Fibroblast of lung (primary cell): ENCODE results near the gene BEND7. TPM values are rescaled to one million over a fixed set of nuclear protein-coding genes. Genes with fewer than 3 reads are reported as not detected.

Experiments
- DNase-seq, 2 donors: peaks; one replicate each; pipeline versions ENCODE4 v3.0.0 to v3.0.0-alpha.2; 2010; ENCODE audit warnings: low read depth in 2 of 2
- H2AFZ ChIP-seq: 2 replicates; pipeline ENCODE4 v1.5.1; 2012; ENCODE audit warnings: low read length, control low read depth, inconsistent platforms
- H3K27ac ChIP-seq: 2 replicates; pipeline ENCODE4 v1.5.1; 2011; ENCODE audit warnings: low read length, control low read depth; ENCODE audit not compliant: insufficient read depth
- H3K27me3 ChIP-seq: 2 replicates; pipeline ENCODE4 v1.5.1; 2011; ENCODE audit warnings: mild to moderate bottlenecking, low read length; ENCODE audit not compliant: control insufficient read depth, insufficient read depth
- H3K36me3 ChIP-seq: 2 replicates; pipeline ENCODE4 v1.5.1; 2011; ENCODE audit warnings: low read length; ENCODE audit not compliant: control insufficient read depth, insufficient read depth
- H3K4me1 ChIP-seq: 2 replicates; pipeline ENCODE4 v1.5.1; 2011; ENCODE audit warnings: low read length; ENCODE audit not compliant: control insufficient read depth, insufficient read depth; ENCODE audit errors: extremely low read depth
- H3K4me2 ChIP-seq: 2 replicates; pipeline ENCODE4 v1.5.1; 2011; ENCODE audit warnings: low read length, control low read depth; ENCODE audit not compliant: insufficient read depth; ENCODE audit errors: extremely low read depth
- H3K4me3 ChIP-seq, 4 experiments: fragments of 200-600 bp in 1 of 4; sonication (generic) in 1 of 4; replicated peaks in 1 of 4; 2 replicates each; pipeline ENCODE4 v1.5.1; 2011 to 2016; ENCODE audit warnings: low read length in 4 of 4, low read depth in 3 of 4, mild to moderate bottlenecking in 3 of 4, control low read depth in 2 of 4, inconsistent platforms in 1 of 4, mixed read lengths in 1 of 4; ENCODE audit not compliant: insufficient read depth in 1 of 4; ENCODE audit errors: control extremely low read depth in 1 of 4
- H3K79me2 ChIP-seq: 2 replicates; pipeline ENCODE4 v1.5.1; 2012; ENCODE audit warnings: mild to moderate bottlenecking, low read length, inconsistent platforms; ENCODE audit not compliant: control insufficient read depth, insufficient read depth
- H3K9ac ChIP-seq: 2 replicates; pipeline ENCODE4 v1.5.1; 2011; ENCODE audit warnings: mild to moderate bottlenecking, low read length, control low read depth; ENCODE audit not compliant: insufficient read depth
- H3K9me3 ChIP-seq: 2 replicates; pipeline ENCODE4 v1.5.1; 2012; ENCODE audit warnings: low read depth, low read length; ENCODE audit not compliant: control insufficient read depth, insufficient read depth
- H4K20me1 ChIP-seq: 2 replicates; pipeline ENCODE4 v1.5.1; 2011; ENCODE audit warnings: low read length; ENCODE audit not compliant: control insufficient read depth, insufficient read depth; ENCODE audit errors: extremely low read depth
- EZH2 ChIP-seq: IDR thresholded peaks from 2 replicates; pipeline ENCODE4 v1.5.1; 2012; ENCODE audit warnings: low read length, control low read depth, mild to moderate bottlenecking; ENCODE audit errors: missing control alignments
- polyA plus RNA-seq, 2 donors: library from polyadenylated mRNA; depleted of rRNA in 1 of 2; stranded (reverse) in 1 of 2; unstranded in 1 of 2; fragments of >200 nt; gene quantifications; 2 replicates each; pipeline ENCODE4 v1.2.1, GENCODE V29; 2011 to 2012; ENCODE audit warnings: missing spikeins in 1 of 2
- total RNA-seq: library from RNA; depleted of rRNA; stranded (reverse); fragments of >200 nt; gene quantifications from 2 replicates; pipeline ENCODE4 v1.2.1, GENCODE V29; 2014
- TF ChIP-seq, protein P1 (sequence below), 2 donors: IDR thresholded peaks in 1 of 2; conservative IDR thresholded peaks in 1 of 2; 1 replicate in 1 of 2; 2 replicates in 1 of 2; pipeline ENCODE4 v1.5.1; 2011 to 2012; ENCODE audit warnings: low read length in 2 of 2, control low read depth in 1 of 2, inconsistent platforms in 1 of 2, low read depth in 1 of 2, mild to moderate bottlenecking in 1 of 2

Gene BEND7
- total and polyA plus RNA-seq, 2 donors (not counting 1 experiment from before 2014, with no cell fraction given): 6.2 to 10.6 TPM

DNA sequence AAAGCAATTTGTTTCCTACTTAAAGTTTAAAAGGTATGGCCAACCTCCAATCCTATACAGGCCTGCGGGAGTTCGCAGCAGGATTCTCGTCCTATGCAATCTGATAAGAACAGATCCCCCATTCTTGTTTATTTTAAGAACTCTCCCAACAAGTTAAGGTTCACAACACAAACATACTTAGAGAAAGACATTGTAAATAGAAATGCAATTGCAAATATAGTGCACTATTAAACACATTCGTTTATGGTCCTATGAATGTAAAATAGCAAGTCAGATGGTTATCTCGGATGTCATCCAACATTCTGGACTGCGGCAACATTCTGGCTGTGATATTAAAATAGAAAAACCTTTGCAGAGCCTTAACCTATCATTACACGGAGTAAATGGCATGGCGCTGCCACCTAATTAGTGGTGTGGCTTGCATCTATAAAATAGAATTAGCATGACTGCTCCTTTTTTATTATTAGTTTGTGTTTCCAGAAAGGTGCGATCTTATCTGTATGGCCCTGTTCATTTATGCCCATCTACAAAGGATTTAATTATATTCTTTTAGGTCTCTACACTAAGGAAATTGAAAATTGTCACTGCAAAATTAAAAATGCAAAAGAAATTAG is 37.0 kb downstream of the BEND7 start:
- no peak overlapping the region for H2AFZ ChIP-seq
- no peak for DNase-seq
- no peaks in the 10 kb centered on the region for H4K20me1 ChIP-seq
- H3K27ac ChIP-seq: no peak overlapping the region
- no peaks in the 10 kb centered on the region for H3K27me3 ChIP-seq
- no peaks in the 10 kb centered on the region for H3K79me2 ChIP-seq
- no peaks in the 10 kb centered on the region for H3K4me1 ChIP-seq
- TF ChIP-seq, protein P1, sequence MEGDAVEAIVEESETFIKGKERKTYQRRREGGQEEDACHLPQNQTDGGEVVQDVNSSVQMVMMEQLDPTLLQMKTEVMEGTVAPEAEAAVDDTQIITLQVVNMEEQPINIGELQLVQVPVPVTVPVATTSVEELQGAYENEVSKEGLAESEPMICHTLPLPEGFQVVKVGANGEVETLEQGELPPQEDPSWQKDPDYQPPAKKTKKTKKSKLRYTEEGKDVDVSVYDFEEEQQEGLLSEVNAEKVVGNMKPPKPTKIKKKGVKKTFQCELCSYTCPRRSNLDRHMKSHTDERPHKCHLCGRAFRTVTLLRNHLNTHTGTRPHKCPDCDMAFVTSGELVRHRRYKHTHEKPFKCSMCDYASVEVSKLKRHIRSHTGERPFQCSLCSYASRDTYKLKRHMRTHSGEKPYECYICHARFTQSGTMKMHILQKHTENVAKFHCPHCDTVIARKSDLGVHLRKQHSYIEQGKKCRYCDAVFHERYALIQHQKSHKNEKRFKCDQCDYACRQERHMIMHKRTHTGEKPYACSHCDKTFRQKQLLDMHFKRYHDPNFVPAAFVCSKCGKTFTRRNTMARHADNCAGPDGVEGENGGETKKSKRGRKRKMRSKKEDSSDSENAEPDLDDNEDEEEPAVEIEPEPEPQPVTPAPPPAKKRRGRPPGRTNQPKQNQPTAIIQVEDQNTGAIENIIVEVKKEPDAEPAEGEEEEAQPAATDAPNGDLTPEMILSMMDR (conservative IDR thresholded peaks at IDR 0.05 in 1 of 2, IDR thresholded peaks at IDR 0.05 in 1 of 2; ENCODE audit: low read depth in 1 of 2, low read length in 2 of 2): no peak
- TF ChIP-seq EZH2: no peak
- no peaks in the 10 kb centered on the region for H3K36me3 ChIP-seq
- H3K4me2 ChIP-seq: no peak overlapping the region
- no peaks in the 10 kb centered on the region for H3K9me3 ChIP-seq
- no peak overlapping the region for H3K9ac ChIP-seq
- H3K4me3 ChIP-seq: no peak overlapping the region

DNA sequence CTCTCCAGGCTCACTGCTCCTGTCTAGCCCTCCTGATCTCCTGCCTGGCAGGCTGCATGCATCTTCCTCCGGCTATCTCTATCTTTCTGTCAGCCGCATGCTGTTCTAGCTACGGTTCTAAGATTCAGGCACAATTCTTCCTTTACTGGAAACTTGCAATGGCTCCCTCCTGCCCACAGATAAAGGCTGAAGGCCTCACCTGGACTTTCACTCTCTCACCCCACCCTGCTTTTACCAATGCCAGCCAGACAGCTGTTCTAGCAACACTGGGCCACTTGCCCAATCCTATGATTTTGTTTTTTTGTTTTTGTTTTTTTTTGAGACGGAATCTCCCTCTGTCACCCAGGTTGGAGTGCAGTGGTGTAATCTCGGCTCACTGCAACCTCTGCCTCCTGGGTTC is 38.3 kb downstream of the BEND7 start:
- no peaks in the 10 kb centered on the region for H3K79me2 ChIP-seq
- H3K27ac ChIP-seq: no peak overlapping the region
- TF ChIP-seq EZH2: no peak
- TF ChIP-seq, protein P1 (conservative IDR thresholded peaks at IDR 0.05 in 1 of 2, IDR thresholded peaks at IDR 0.05 in 1 of 2; ENCODE audit: low read depth in 1 of 2, low read length in 2 of 2): no peak
- H3K9ac ChIP-seq: no peak overlapping the region
- H3K27me3 ChIP-seq: no peaks in the 10 kb centered on the region
- no peak for DNase-seq
- no peak overlapping the region for H2AFZ ChIP-seq
- H3K36me3 ChIP-seq: no peaks in the 10 kb centered on the region
- no peaks in the 10 kb centered on the region for H3K9me3 ChIP-seq
- no peak overlapping the region for H3K4me3 ChIP-seq
- H4K20me1 ChIP-seq: no peaks in the 10 kb centered on the region
- no peak overlapping the region for H3K4me2 ChIP-seq
- no peaks in the 10 kb centered on the region for H3K4me1 ChIP-seq

DNA sequence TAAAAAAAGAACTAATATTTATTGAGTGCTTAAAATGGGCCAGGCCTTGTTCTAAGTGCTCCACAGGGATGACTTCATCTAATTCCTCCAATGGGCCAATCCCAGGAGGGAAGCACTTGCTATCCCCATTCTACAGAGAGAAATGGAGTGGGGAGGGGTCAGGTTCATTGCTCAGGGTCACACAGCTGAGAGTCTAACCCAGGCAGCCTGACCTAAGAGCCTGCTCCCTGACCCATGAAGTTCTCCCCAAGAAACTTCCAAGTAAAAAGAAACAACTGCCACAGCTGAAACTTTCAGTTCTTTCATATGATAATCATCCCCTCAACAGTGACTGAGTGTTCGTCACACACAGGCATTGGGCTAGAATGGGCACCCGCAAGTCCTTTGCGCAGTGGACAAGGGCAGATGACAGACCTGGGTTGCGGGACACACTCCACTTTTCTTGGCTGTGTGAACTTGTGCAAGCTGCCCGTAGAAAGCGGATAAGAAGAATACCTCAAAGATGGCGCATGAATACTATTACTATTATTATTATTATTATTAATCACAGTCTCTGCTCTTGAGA is 39.7 kb downstream of the BEND7 start:
- Histone ChIP-seq H3K9me3 (no peaks in the 10 kb centered on the region), H3K4me3 (no peak overlapping the region), H3K79me2 (no peaks in the 10 kb centered on the region), H2AFZ (no peak overlapping the region), H3K9ac (no peak overlapping the region), H3K27me3 (no peaks in the 10 kb centered on the region), H3K4me2 (no peak overlapping the region), H3K36me3 (no peaks in the 10 kb centered on the region), H4K20me1 (no peaks in the 10 kb centered on the region), H3K27ac (no peak overlapping the region), H3K4me1 (no peaks in the 10 kb centered on the region)
- DNase-seq: no peak
- no peak for TF ChIP-seq EZH2
- TF ChIP-seq, protein P1 (conservative IDR thresholded peaks at IDR 0.05 in 1 of 2, IDR thresholded peaks at IDR 0.05 in 1 of 2; ENCODE audit: low read depth in 1 of 2, low read length in 2 of 2): no peak
